Upper lobe of right lung (tissue), 1 donor: ENCODE results near the gene NUP210. TPM values are rescaled to one million over a fixed set of nuclear protein-coding genes. Genes with fewer than 3 reads are reported as not detected.

Experiments
- ATAC-seq: fragments of 200-7000 bp; cut with Tn5 transposase; one replicate; pipeline ENCODE4 v1.9.1; 2020; ENCODE audit warnings: mild to moderate bottlenecking, moderate library complexity
- DNase-seq: peaks from one replicate; pipeline ENCODE4 v3.0.0-alpha.2; 2020
- H3K27ac ChIP-seq: fragments of 200-600 bp; one replicate; pipeline ENCODE4 v1.8.0; 2022
- H3K27me3 ChIP-seq: fragments of 200-600 bp; one replicate; pipeline ENCODE4 v1.8.0; 2022; ENCODE audit warnings: mild to moderate bottlenecking
- H3K36me3 ChIP-seq: fragments of 200-600 bp; one replicate; pipeline ENCODE4 v1.8.0; 2022
- H3K4me1 ChIP-seq: fragments of 200-600 bp; one replicate; pipeline ENCODE4 v1.8.0; 2022
- H3K4me3 ChIP-seq: fragments of 200-600 bp; one replicate; pipeline ENCODE4 v1.8.0; 2022; ENCODE audit warnings: mild to moderate bottlenecking
- H3K9me3 ChIP-seq: fragments of 200-600 bp; one replicate; pipeline ENCODE4 v1.8.0; 2022
- CTCF ChIP-seq: fragments of 200-600 bp; IDR thresholded peaks from one replicate; pipeline ENCODE4 v1.8.0; 2022; ENCODE audit warnings: antibody characterized with exemption
- intact Hi-C: fragments of 100-400 bp; cut with DNase I; formaldehyde crosslinking; loops from one replicate; pipeline ENCODE4 v1.11.0; 2022
- total RNA-seq: library from RNA; stranded (reverse); fragmentation: NEBNext Ultra II Directional; extraction: Animal tissue kit (Norgen Biotek cat#: 25700); gene quantifications from one replicate; pipeline ENCODE4 v1.2.1, GENCODE V29; 2021
- donor health status: DM: no; HTN: yes; CAD: no; lungs with severe emphysema.

NUP210 gene
- total RNA-seq, 1 donor from 2014 or later: 19.8 TPM

- DNase-seq: no peak
- H3K4me3 ChIP-seq: no peak overlapping the region
These were observed 47.5 kb downstream of the NUP210 start for GRCh38 chr3:13372656-13373055.

GRCh38 chr3:13372126-13372525 is 48.0 kb downstream of the NUP210 start:
- TF ChIP-seq CTCF: no peak
- intact Hi-C loops: no loop called here
- Histone ChIP-seq H3K4me3 (no peak overlapping the region), H3K27me3 (no peaks in the 10 kb centered on the region), H3K4me1 (no peaks in the 10 kb centered on the region), H3K36me3 (no peaks in the 10 kb centered on the region), H3K27ac (no peak overlapping the region), H3K9me3 (no peaks in the 10 kb centered on the region)
- no peak for ATAC-seq
- no peak for DNase-seq

More at GRCh38 chr3:13372656-13373055, 47.5 kb downstream of the NUP210 start:
- Histone ChIP-seq H3K27me3 (no peaks in the 10 kb centered on the region), H3K27ac (no peak overlapping the region), H3K4me1 (no peaks in the 10 kb centered on the region), H3K9me3 (no peaks in the 10 kb centered on the region), H3K36me3 (no peaks in the 10 kb centered on the region)
- no peak for ATAC-seq
- no peak for TF ChIP-seq CTCF
- intact Hi-C loops: no loop called here

- no peak for ATAC-seq
- intact Hi-C loops: no loop called here
- no peaks in the 10 kb centered on the region for H3K36me3 ChIP-seq
These were observed 48.7 kb downstream of the NUP210 start for GRCh38 chr3:13371100-13372075.

GRCh38 chr3:13370609-13371008 is 49.5 kb downstream of the NUP210 start:
- ATAC-seq (no peak), DNase-seq (no peak)
- Histone ChIP-seq H3K27ac (no peak overlapping the region), H3K4me1 (no peaks in the 10 kb centered on the region), H3K27me3 (no peaks in the 10 kb centered on the region), H3K4me3 (no peak overlapping the region), H3K9me3 (no peaks in the 10 kb centered on the region), H3K36me3 (no peaks in the 10 kb centered on the region)
- intact Hi-C loops: no loop called here
- no peak for TF ChIP-seq CTCF

More at GRCh38 chr3:13371100-13372075, 48.7 kb downstream of the NUP210 start:
- no peak overlapping the region for H3K4me3 ChIP-seq
- DNase-seq: no peak
- H3K9me3 ChIP-seq: no peaks in the 10 kb centered on the region
- no peak for TF ChIP-seq CTCF
- no peak overlapping the region for H3K27ac ChIP-seq
- H3K27me3 ChIP-seq: no peaks in the 10 kb centered on the region
- no peaks in the 10 kb centered on the region for H3K4me1 ChIP-seq

- Histone ChIP-seq H3K9me3 (no peaks in the 10 kb centered on the region), H3K27me3 (no peaks in the 10 kb centered on the region), H3K4me3 (no peak overlapping the region), H3K4me1 (no peaks in the 10 kb centered on the region), H3K27ac (no peak overlapping the region), H3K36me3 (no peaks in the 10 kb centered on the region)
- ATAC-seq (no peak), DNase-seq (no peak)
- intact Hi-C loops: no loop called here
- no peak for TF ChIP-seq CTCF
These were observed 50.1 kb downstream of the NUP210 start for GRCh38 chr3:13370055-13370454.
